Measurements from ENCODE around the gene NBPF26.
"Not testable (repeated sequence)": the region's sequence is repeated elsewhere in the genome, so short reads cannot be mapped to it uniquely, and the experiment has no call there.

Gene NBPF26

DNA sequence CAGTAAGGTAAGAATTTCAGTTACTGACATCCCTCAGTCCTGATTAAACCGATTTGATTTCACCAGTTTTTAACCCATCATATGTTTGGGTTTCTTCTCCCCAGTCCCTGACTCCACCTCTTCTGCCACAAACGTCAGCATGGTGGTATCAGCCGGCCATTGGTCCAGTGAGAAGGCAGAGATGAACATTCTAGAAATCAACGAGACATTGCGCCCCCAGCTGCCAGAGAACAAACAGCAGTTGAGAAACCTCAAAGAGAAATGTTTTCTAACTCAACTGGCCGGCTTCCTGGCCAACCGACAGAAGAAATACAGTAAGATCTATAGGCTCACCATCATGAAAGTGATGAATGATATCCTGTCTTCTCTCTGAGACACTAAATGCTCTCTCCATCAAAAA lies 81.7 kb downstream of the NBPF26 start:
- not testable (repeated sequence) for H3K4me1 ChIP-seq (ENCODE audit: insufficient read depth, poor library complexity, severe bottlenecking); H3K4me3 ChIP-seq (ENCODE audit: severe bottlenecking); ATAC-seq (ENCODE audit: low read depth); H3K27me3 ChIP-seq (ENCODE audit: insufficient read depth, poor library complexity, severe bottlenecking); H3K27ac ChIP-seq (ENCODE audit: poor library complexity, severe bottlenecking); H3K9me3 ChIP-seq (ENCODE audit: severe bottlenecking); H3K36me3 ChIP-seq (ENCODE audit: low read depth); DNase-seq (ENCODE audit: low spot score)

GRCh38 chr1:120811822-120812221 lies 88.1 kb downstream of the NBPF26 start:
- not testable (repeated sequence) for ATAC-seq (ENCODE audit: low read depth); H3K4me1 ChIP-seq (ENCODE audit: insufficient read depth, poor library complexity, severe bottlenecking); H3K9me3 ChIP-seq (ENCODE audit: severe bottlenecking); H3K27ac ChIP-seq (ENCODE audit: poor library complexity, severe bottlenecking); H3K36me3 ChIP-seq (ENCODE audit: low read depth); H3K4me3 ChIP-seq (ENCODE audit: severe bottlenecking); H3K27me3 ChIP-seq (ENCODE audit: insufficient read depth, poor library complexity, severe bottlenecking)
- peak; percentile 21 for DNase-seq (ENCODE audit: low spot score)
- peak; percentile 60 for TF ChIP-seq CTCF (IDR thresholded peaks at IDR 0.05; ENCODE audit: poor library complexity, severe bottlenecking)

DNA sequence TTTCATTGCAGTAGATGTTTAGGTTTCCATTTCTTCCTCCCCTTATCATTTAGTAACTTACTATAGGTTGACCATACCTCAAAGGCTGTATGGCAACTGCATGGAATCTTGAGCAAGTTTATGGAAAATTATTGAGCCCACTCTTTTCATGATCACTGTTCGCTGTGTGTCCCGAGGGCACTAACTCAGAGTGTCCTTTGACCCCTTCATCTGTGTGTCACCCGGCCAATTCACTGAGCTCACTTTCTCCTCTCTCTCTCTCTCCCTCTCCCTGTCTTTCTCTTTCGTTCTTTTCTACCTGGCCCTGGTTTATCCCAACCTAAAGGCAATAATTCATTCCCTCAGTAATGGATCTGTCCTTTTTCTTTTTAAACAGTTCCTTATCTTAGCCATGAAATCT lies 101.3 kb downstream of the NBPF26 start:
- not testable (repeated sequence) for DNase-seq (ENCODE audit: low spot score); ATAC-seq (ENCODE audit: low read depth); H3K27me3 ChIP-seq (ENCODE audit: insufficient read depth, poor library complexity, severe bottlenecking); H3K4me3 ChIP-seq (ENCODE audit: severe bottlenecking); H3K9me3 ChIP-seq (ENCODE audit: severe bottlenecking); H3K27ac ChIP-seq (ENCODE audit: poor library complexity, severe bottlenecking); H3K36me3 ChIP-seq (ENCODE audit: low read depth); H3K4me1 ChIP-seq (ENCODE audit: insufficient read depth, poor library complexity, severe bottlenecking)

- not testable (repeated sequence) for H3K9me3 ChIP-seq (ENCODE audit: severe bottlenecking); H3K4me1 ChIP-seq (ENCODE audit: insufficient read depth, poor library complexity, severe bottlenecking); DNase-seq (ENCODE audit: low spot score); H3K27me3 ChIP-seq (ENCODE audit: insufficient read depth, poor library complexity, severe bottlenecking); ATAC-seq (ENCODE audit: low read depth); H3K4me3 ChIP-seq (ENCODE audit: severe bottlenecking); H3K36me3 ChIP-seq (ENCODE audit: low read depth); H3K27ac ChIP-seq (ENCODE audit: poor library complexity, severe bottlenecking)
These were observed 102.9 kb downstream of the NBPF26 start for GRCh38 chr1:120826623-120827022.

GRCh38 chr1:120844186-120844944 lies 120.6 kb downstream of the NBPF26 start:
- not testable (repeated sequence) for ATAC-seq (ENCODE audit: low read depth); H3K9me3 ChIP-seq (ENCODE audit: severe bottlenecking); H3K36me3 ChIP-seq (ENCODE audit: low read depth); H3K4me1 ChIP-seq (ENCODE audit: insufficient read depth, poor library complexity, severe bottlenecking); H3K27me3 ChIP-seq (ENCODE audit: insufficient read depth, poor library complexity, severe bottlenecking)
- DNase-seq (ENCODE audit: low spot score) = peak; percentile 79
- Histone ChIP-seq H3K4me3 (ENCODE audit: severe bottlenecking) (peak overlapping the region; percentile 52), H3K27ac (ENCODE audit: poor library complexity, severe bottlenecking) (peak overlapping the region; percentile 55)
- TF ChIP-seq CTCF (IDR thresholded peaks at IDR 0.05; ENCODE audit: poor library complexity, severe bottlenecking) = peak; percentile 54

DNA sequence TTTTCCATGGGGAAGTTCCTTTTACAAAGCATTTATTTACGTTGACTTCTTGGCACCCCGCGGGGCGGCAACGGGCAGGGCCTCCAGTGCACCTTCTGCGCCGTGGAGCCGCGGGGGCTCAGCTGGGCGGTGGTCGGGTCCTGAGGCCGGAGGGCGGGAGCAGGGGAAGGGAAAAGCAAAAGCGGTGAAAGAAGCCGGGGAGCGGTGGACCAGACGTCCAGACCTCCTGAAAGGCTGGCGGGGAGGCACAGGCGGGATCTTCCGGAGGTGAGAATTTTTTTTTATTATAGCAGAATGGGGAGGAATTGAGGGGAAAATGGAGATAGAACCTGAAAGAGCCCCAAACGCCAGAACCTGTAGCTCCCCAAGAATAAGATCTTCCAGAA lies 121.2 kb downstream of the NBPF26 start:
- DNase-seq (ENCODE audit: low spot score); H3K9me3 ChIP-seq (ENCODE audit: severe bottlenecking); H3K27me3 ChIP-seq (ENCODE audit: insufficient read depth, poor library complexity, severe bottlenecking); ATAC-seq (ENCODE audit: low read depth); H3K4me3 ChIP-seq (ENCODE audit: severe bottlenecking); H3K4me1 ChIP-seq (ENCODE audit: insufficient read depth, poor library complexity, severe bottlenecking); H3K36me3 ChIP-seq (ENCODE audit: low read depth): not testable (repeated sequence)
- H3K27ac ChIP-seq (ENCODE audit: poor library complexity, severe bottlenecking) = peak overlapping the region; percentile 55

GRCh38 chr1:120849400-120850286 lies 125.9 kb downstream of the NBPF26 start:
- not testable (repeated sequence) for DNase-seq (ENCODE audit: low spot score); H3K4me3 ChIP-seq (ENCODE audit: severe bottlenecking); H3K4me1 ChIP-seq (ENCODE audit: insufficient read depth, poor library complexity, severe bottlenecking); H3K9me3 ChIP-seq (ENCODE audit: severe bottlenecking); H3K36me3 ChIP-seq (ENCODE audit: low read depth); H3K27me3 ChIP-seq (ENCODE audit: insufficient read depth, poor library complexity, severe bottlenecking)
- ATAC-seq (ENCODE audit: low read depth) = 0 out of 3 replicates have a peak, but pooled peaks have one; percentile 1
- peak overlapping the region; percentile 61 for H3K27ac ChIP-seq (ENCODE audit: poor library complexity, severe bottlenecking)

- peak overlapping the region; percentile 61 for H3K27ac ChIP-seq (ENCODE audit: poor library complexity, severe bottlenecking)
- H3K4me1 ChIP-seq (ENCODE audit: insufficient read depth, poor library complexity, severe bottlenecking); H3K9me3 ChIP-seq (ENCODE audit: severe bottlenecking); DNase-seq (ENCODE audit: low spot score); H3K27me3 ChIP-seq (ENCODE audit: insufficient read depth, poor library complexity, severe bottlenecking); ATAC-seq (ENCODE audit: low read depth); H3K36me3 ChIP-seq (ENCODE audit: low read depth): not testable (repeated sequence)
- H3K4me3 ChIP-seq (ENCODE audit: severe bottlenecking) = peak overlapping the region; percentile 26
These were observed 126.5 kb downstream of the NBPF26 start for GRCh38 chr1:120850287-120850536.

GRCh38 chr1:120850537-120851421 lies 127.0 kb downstream of the NBPF26 start:
- H3K9me3 ChIP-seq (ENCODE audit: severe bottlenecking); H3K4me1 ChIP-seq (ENCODE audit: insufficient read depth, poor library complexity, severe bottlenecking); H3K36me3 ChIP-seq (ENCODE audit: low read depth); H3K27me3 ChIP-seq (ENCODE audit: insufficient read depth, poor library complexity, severe bottlenecking): not testable (repeated sequence)
- Histone ChIP-seq H3K4me3 (ENCODE audit: severe bottlenecking) (peak overlapping the region; percentile 26), H3K27ac (ENCODE audit: poor library complexity, severe bottlenecking) (peak overlapping the region; percentile 61)
- DNase-seq (ENCODE audit: low spot score) (peak; percentile 86), ATAC-seq (ENCODE audit: low read depth) (peak; percentile 88)

All from RWPE2 (cell line).